Measurements from ENCODE around the gene ROBO1.
A peak's percentile ranks its signal among the peaks of the same experiment; 100 is the strongest.
"Not testable (repeated sequence)": the region's sequence is repeated elsewhere in the genome, so short reads cannot be mapped to it uniquely, and the experiment has no call there.

The ROBO1 gene

GRCh38 chr3:78781351-78781750 is 986.4 kb downstream of the ROBO1 start:
- DNase-seq, result no peak

GRCh38 chr3:78765671-78766485 is 1001.9 kb downstream of the ROBO1 start:
- DNase-seq, result no peak

- no peak for DNase-seq
These were observed 1003.2 kb downstream of the ROBO1 start for GRCh38 chr3:78764634-78765033.

GRCh38 chr3:78762121-78762520 is 1005.7 kb downstream of the ROBO1 start:
- DNase-seq, result no peak

GRCh38 chr3:78761126-78761525 is 1006.7 kb downstream of the ROBO1 start:
- no peak for DNase-seq

GRCh38 chr3:78757731-78758130 is 1010.1 kb downstream of the ROBO1 start:
- DNase-seq, result no peak

GRCh38 chr3:78754066-78754743 is 1013.6 kb downstream of the ROBO1 start:
- DNase-seq, result peak; percentile 71

GRCh38 chr3:78751266-78751665 is 1016.5 kb downstream of the ROBO1 start:
- peak; percentile 49 for DNase-seq

GRCh38 chr3:78750291-78750690 is 1017.5 kb downstream of the ROBO1 start:
- DNase-seq, result not testable (repeated sequence)

- no peak for DNase-seq
These were observed 1018.7 kb downstream of the ROBO1 start for GRCh38 chr3:78749056-78749455.

GRCh38 chr3:78745847-78746246 is 1022.0 kb downstream of the ROBO1 start:
- DNase-seq, result no peak

- DNase-seq, result no peak
These were observed 1025.3 kb downstream of the ROBO1 start for GRCh38 chr3:78742491-78742890.

- DNase-seq, result no peak
These were observed 1025.8 kb downstream of the ROBO1 start for GRCh38 chr3:78742041-78742440.

GRCh38 chr3:78741066-78741645 is 1026.6 kb downstream of the ROBO1 start:
- DNase-seq, result no peak

- DNase-seq, result peak; percentile 65
These were observed 1029.0 kb downstream of the ROBO1 start for GRCh38 chr3:78738833-78739232.

GRCh38 chr3:78737988-78738387 is 1029.8 kb downstream of the ROBO1 start:
- peak; percentile 70 for DNase-seq

GRCh38 chr3:78736863-78737262 is 1030.9 kb downstream of the ROBO1 start:
- peak; percentile 12 for DNase-seq

- peak; percentile 73 for DNase-seq
These were observed 1033.7 kb downstream of the ROBO1 start for GRCh38 chr3:78734048-78734637.

GRCh38 chr3:78732893-78733292 is 1034.9 kb downstream of the ROBO1 start:
- no peak for DNase-seq

- DNase-seq, result no peak
These were observed 1035.3 kb downstream of the ROBO1 start for GRCh38 chr3:78732471-78732870.

- no peak for DNase-seq
These were observed 1037.9 kb downstream of the ROBO1 start for GRCh38 chr3:78729946-78730345.

- peak; percentile 54 for DNase-seq
These were observed 1039.2 kb downstream of the ROBO1 start for GRCh38 chr3:78728406-78729145.

- DNase-seq, result no peak
These were observed 1041.3 kb downstream of the ROBO1 start for GRCh38 chr3:78726545-78726944.

Measured in fibroblast of skin of back (primary cell).